ENCODE results near the gene CD226. TPM values are rescaled to one million over a fixed set of nuclear protein-coding genes. Genes with fewer than 3 reads are reported as not detected.
"Not testable (repeated sequence)": the region's sequence is repeated elsewhere in the genome, so short reads cannot be mapped to it uniquely, and the experiment has no call there.

The CD226 gene
- total RNA-seq, 1 experiment from 2014 or later: 1.2 TPM

DNA sequence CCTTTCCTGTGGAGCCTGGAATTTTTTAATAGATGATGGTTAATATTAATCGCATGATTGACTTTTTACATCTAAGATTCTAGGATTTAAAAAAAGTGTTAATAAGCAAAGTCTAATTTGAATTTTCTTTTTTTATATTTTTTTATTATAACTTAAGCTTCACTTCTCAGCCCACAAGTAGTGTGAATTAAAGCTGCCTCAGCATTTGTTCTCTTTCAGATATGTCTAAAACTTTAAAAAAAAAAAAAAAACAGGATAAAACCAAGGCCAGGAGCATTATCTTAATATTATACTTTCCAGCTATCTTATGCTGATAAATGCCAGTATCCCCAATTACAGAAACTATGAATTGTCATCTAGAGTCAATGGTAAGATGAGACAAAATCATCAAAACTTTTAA, 109.7 kb downstream of the CD226 start:
- no peak for ATAC-seq
- no peaks in the 10 kb centered on the region for H4K20me1 ChIP-seq (ENCODE audit: insufficient read depth)
- TF ChIP-seq TCF7L2 (IDR thresholded peaks at IDR 0.05; ENCODE audit: borderline replicate concordance, extremely low read depth, insufficient read depth, insufficient read length): no peak
- no peak for TF ChIP-seq RAD21 (IDR thresholded peaks at IDR 0.05; ENCODE audit: low read depth)
- TF ChIP-seq ZFX (IDR thresholded peaks at IDR 0.05): no peak
- no peak for TF ChIP-seq POLR2AphosphoS5 (IDR thresholded peaks at IDR 0.05; ENCODE audit: low read depth, low read length)
- TF ChIP-seq JUND (IDR thresholded peaks at IDR 0.05): no peak
- TF ChIP-seq CEBPB (IDR thresholded peaks at IDR 0.05; ENCODE audit: low read depth): no peak
- no peak for TF ChIP-seq SIN3A (IDR thresholded peaks at IDR 0.05; ENCODE audit: low read depth)
- no peak for TF ChIP-seq EGR1 (IDR thresholded peaks at IDR 0.05; ENCODE audit: low read depth)
- no peak for TF ChIP-seq SRF (IDR thresholded peaks at IDR 0.05; ENCODE audit: low read depth)
- TF ChIP-seq, protein P1, sequence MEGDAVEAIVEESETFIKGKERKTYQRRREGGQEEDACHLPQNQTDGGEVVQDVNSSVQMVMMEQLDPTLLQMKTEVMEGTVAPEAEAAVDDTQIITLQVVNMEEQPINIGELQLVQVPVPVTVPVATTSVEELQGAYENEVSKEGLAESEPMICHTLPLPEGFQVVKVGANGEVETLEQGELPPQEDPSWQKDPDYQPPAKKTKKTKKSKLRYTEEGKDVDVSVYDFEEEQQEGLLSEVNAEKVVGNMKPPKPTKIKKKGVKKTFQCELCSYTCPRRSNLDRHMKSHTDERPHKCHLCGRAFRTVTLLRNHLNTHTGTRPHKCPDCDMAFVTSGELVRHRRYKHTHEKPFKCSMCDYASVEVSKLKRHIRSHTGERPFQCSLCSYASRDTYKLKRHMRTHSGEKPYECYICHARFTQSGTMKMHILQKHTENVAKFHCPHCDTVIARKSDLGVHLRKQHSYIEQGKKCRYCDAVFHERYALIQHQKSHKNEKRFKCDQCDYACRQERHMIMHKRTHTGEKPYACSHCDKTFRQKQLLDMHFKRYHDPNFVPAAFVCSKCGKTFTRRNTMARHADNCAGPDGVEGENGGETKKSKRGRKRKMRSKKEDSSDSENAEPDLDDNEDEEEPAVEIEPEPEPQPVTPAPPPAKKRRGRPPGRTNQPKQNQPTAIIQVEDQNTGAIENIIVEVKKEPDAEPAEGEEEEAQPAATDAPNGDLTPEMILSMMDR (IDR thresholded peaks at IDR 0.05 in 2 of 3, conservative IDR thresholded peaks at IDR 0.05 in 1 of 3; ENCODE audit: borderline replicate concordance in 1 of 3, insufficient read depth in 1 of 3, low read depth in 2 of 3, low read length in 2 of 3): no peak
- TF ChIP-seq EZH2 (IDR thresholded peaks at IDR 0.05): no peak
- TF ChIP-seq, protein P2, sequence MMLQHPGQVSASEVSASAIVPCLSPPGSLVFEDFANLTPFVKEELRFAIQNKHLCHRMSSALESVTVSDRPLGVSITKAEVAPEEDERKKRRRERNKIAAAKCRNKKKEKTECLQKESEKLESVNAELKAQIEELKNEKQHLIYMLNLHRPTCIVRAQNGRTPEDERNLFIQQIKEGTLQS (IDR thresholded peaks at IDR 0.05): no peak
- TF ChIP-seq ELF1 (IDR thresholded peaks at IDR 0.05; ENCODE audit: borderline replicate concordance, low read depth): no peak
- TF ChIP-seq CBX3 (IDR thresholded peaks at IDR 0.05; ENCODE audit: low read depth): no peak
- ChIA-PET CTCF (no interaction called here), POLR2A (interaction anchor here (1.2 kb wide), 1 partner anchor 11 kb away, joined by 3 read pairs; no protein-coding TSS in a partner anchor), RAD21 (ENCODE audit: low non-redundant PET in 1 of 2, low total read pairs in 2 of 2, uncharacterized antibody in 2 of 2, unreplicated experiment in 2 of 2) (no interaction called here)
- no peaks in the 10 kb centered on the region for H3K9me3 ChIP-seq (ENCODE audit: control insufficient read depth in 1 of 2, insufficient read depth in 1 of 2, low read depth in 1 of 2, low read length in 2 of 2)
- H3K4me3 ChIP-seq (replicated peaks in 1 of 2; ENCODE audit: low read depth in 1 of 2, low read length in 2 of 2): no peak overlapping the region
- 0 out of 2 replicates have a peak, but pooled peaks cover 1% of the 10 kb centered on the region for H3K27me3 ChIP-seq (ENCODE audit: insufficient read depth, low read length)
- DNase-seq (ENCODE audit: low read depth, low spot score): no peak
- intact Hi-C loops (cut with micrococcal nuclease): no loop called here
- H3K4me1 ChIP-seq (ENCODE audit: control insufficient read depth in 1 of 2, insufficient read depth in 2 of 2, low read length in 2 of 2): peaks cover 0 to 10% of the 10 kb centered on the region in 2 experiments; a peak in 2 of 4 replicates
- H3K79me2 ChIP-seq (ENCODE audit: insufficient read depth, low read length): no peaks in the 10 kb centered on the region
- peak overlapping the region; percentile 80 for H2AFZ ChIP-seq (ENCODE audit: low read depth, low read length, poor library complexity, severe bottlenecking)
- H3K9me2 ChIP-seq (ENCODE audit: insufficient read depth): no peaks in the 10 kb centered on the region; the same call in 1 of the 2 replicates
- BruUV-seq (replicated peaks): no TSS peak
- H3K4me2 ChIP-seq (ENCODE audit: low read length): peak overlapping the region; percentile 64
- H3K27ac ChIP-seq (ENCODE audit: low read depth, low read length): no peak overlapping the region
- no peak overlapping the region for H3K9ac ChIP-seq (ENCODE audit: low read length)
- no peaks in the 10 kb centered on the region for H3K36me3 ChIP-seq (ENCODE audit: control insufficient read depth in 1 of 2, insufficient read depth in 2 of 2, low read length in 2 of 2)

DNA sequence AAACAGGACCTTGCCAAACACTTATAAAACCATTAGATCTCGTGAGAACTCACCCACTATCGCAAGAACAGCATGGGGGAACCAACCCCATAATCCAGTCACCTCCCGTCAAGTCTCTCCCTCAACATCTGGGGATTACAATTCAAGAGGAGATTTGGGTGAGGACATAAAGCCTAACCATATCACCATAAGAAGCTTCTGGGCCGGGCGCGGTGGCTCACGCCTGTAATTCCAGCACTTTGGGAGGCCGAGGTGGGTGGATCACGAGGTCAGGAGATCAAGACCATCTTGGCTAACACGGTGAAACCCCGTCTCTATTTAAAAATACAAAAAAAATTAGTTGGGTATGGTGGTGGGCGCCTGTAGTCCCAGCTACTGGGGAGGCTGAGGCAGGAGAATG, 112.7 kb downstream of the CD226 start:
- H3K9ac ChIP-seq (ENCODE audit: low read length); H3K4me2 ChIP-seq (ENCODE audit: low read length); H3K9me2 ChIP-seq (ENCODE audit: insufficient read depth); H3K4me3 ChIP-seq (replicated peaks in 1 of 2; ENCODE audit: low read depth in 1 of 2, low read length in 2 of 2); H3K79me2 ChIP-seq (ENCODE audit: insufficient read depth, low read length); H4K20me1 ChIP-seq (ENCODE audit: insufficient read depth); ATAC-seq; H3K4me1 ChIP-seq (ENCODE audit: control insufficient read depth in 1 of 2, insufficient read depth in 2 of 2, low read length in 2 of 2); H3K27me3 ChIP-seq (ENCODE audit: insufficient read depth, low read length); DNase-seq (ENCODE audit: low read depth, low spot score); BruUV-seq (replicated peaks); POLR2A ChIA-PET; H2AFZ ChIP-seq (ENCODE audit: low read depth, low read length, poor library complexity, severe bottlenecking); RAD21 ChIA-PET (ENCODE audit: low non-redundant PET in 1 of 2, low total read pairs in 2 of 2, uncharacterized antibody in 2 of 2, unreplicated experiment in 2 of 2); CTCF ChIA-PET; H3K9me3 ChIP-seq (ENCODE audit: control insufficient read depth in 1 of 2, insufficient read depth in 1 of 2, low read depth in 1 of 2, low read length in 2 of 2); intact Hi-C loops (cut with micrococcal nuclease); H3K36me3 ChIP-seq (ENCODE audit: control insufficient read depth in 1 of 2, insufficient read depth in 2 of 2, low read length in 2 of 2); H3K27ac ChIP-seq (ENCODE audit: low read depth, low read length): not testable (repeated sequence)

Data from HCT116 (cell line).